Stimulated activated CD4-positive, alpha-beta T cell treated with anti-CD3 and anti-CD28 coated beads, Interleukin-15, amount 100 ng/mL, for 48 hours (primary cell): Measurements from ENCODE around the gene MAPK4.
"Not testable (repeated sequence)": the region's sequence is repeated elsewhere in the genome, so short reads cannot be mapped to it uniquely, and the experiment has no call there.

ENCODE experiments used
- DNase-seq, 2 donors: peaks; one replicate each; pipeline ENCODE4 v3.0.0-alpha.2; 2020; ENCODE audit warnings: low read depth in 2 of 2

Gene MAPK4

DNA sequence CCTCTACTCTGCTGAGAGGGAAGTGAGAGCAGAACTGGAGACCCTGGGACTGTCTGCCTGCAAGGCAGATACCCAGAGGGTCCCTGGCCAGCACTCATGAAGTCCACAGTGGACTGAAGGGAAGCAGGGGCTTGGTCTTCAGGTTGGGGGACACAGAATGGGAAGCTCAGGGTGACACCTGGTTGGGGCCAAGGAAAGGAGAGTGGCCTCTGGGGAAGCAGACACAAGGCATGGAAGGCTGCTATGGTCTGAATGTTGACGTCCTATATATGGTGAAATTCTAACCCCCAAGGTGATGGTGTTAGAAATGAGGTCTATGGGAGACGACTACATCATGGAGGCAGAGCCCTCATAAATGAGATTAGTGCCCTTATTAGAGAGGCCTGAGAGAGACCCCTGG, 190.7 kb downstream of the MAPK4 start:
- DNase-seq: no peak

DNA sequence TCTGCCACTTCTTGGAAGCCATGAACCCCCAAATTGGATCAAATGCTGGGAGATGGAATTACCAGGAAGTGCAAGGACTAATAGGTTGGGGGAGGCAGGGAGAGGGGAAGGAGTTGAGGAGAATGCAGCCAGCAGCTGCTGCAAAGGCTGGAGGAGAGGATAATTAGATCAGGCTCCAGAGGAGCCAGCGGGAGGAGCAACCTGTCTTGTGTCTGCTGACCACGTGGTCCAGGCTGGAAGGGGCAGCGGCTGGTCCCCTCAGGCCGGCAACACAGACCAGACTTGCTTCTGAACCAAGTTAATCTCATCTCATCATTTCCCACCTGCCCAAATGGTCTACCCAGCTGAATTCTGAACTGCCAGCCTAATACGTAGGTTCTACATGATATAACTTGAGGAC, 191.6 kb downstream of the MAPK4 start:
- no peak for DNase-seq

DNA sequence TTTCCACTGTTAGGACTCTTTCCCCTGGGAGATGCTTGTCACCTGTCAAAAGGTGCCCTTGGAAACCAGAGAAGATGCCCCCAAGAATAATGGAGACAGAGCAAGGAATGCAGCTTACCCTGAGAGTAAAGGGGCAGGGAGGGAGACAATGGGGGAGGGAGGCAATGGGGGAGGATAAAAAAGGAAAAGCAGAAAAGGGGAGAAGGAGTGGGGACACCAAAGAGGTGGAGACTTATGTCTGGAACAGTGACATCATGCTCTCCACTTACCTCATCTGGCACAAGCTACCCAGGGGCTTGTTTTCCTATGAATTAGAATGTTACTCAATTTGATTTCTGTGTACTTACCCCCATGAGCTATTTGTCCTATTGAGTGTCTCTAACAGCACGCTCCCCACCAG, 192.1 kb downstream of the MAPK4 start:
- no peak for DNase-seq

DNA sequence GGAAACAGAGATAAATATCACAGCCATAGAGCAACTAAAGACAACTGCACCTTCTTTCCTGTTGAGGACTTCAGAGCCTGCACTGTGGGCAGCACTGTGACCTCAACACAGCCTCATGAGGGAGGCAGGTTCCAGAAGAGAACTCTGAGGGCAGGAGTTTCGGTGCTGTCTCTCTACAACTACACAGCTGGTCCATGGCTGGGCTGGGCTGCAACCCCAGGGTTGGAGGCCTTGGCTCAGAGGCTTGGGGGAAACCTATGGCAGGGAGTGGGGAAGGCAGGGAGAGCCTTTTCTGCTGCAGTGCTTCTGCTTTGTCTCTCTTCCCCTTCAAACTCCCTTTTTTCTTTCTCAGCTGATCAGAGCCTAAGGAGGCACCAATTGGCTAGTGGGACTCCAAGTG, 193.4 kb downstream of the MAPK4 start:
- DNase-seq: no peak

DNA sequence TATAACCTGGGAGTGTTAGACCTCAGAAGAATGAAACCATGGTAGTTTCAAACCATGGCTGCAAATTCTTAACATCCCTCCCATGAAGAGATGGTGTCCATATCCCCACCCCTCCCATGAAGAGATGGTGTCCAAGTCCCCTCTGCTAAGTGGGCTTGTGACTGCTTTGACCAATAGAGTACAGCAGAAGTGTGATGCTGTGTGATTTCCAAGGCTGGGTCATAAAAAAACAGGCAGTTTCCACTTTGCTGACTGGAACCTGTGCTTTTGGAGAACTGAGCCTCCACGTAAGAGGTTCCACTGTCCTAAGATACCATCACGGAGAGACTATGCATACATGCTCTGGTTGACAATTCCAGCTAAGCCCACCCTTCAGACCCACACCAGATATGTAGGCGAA, 194.4 kb downstream of the MAPK4 start:
- DNase-seq: no peak

DNA sequence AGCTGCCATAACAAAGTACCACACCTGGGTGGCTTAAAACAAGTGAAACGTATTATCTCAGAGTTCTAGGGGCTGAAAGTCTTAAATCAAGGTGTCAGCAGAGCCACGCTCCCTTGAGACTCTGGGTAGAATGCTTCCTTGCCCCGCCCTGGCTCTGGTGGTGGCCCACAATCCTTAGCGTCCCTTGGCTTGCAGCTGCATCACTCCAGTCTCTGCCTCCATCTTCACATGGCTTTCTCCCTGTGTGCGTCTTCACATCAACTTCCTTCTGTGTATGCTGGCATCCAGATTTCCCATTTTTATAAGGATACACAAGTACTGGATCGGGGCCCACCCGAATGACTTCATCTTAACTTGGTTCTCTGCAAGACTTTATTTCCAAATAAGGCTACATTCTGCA, 197.5 kb downstream of the MAPK4 start:
- no peak for DNase-seq

DNA sequence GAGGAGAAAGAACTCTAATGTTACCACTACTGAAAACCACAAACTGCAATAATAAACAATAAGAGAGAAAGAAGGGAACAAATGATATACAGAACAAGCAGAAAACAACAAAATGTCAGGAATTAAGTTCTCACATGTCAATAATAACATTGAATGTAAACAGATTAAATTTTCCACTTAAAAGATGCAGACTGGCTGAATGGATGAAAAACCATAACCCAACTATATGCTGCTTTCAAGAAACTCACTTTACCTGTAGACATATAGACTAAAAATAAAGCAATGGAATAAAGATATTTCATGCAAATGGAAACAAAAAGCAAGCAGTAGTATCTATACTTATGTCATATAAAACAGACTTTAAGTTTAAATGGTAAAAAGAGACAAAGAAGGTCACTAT, 209.6 kb downstream of the MAPK4 start:
- no peak for DNase-seq

DNA sequence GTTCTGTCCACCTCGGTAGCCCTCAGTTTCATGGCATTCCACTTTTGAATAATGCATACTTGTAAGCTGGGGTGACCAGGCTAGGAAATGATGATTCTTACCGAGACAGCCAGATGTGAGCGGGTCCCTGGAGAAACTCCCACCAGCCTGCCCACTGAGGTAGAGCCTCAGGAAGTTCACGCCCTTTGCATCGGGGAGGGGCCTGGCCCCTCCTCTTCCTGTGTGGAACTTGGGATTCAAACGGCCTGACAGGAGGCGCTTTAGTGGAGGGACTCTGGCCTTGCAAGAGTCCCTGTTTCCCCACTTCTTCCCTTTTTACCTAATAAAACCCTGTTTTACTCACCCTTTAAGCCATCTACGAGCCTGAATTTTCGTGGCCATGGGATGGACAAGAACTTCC, 215.3 kb downstream of the MAPK4 start:
- no peak for DNase-seq

DNA sequence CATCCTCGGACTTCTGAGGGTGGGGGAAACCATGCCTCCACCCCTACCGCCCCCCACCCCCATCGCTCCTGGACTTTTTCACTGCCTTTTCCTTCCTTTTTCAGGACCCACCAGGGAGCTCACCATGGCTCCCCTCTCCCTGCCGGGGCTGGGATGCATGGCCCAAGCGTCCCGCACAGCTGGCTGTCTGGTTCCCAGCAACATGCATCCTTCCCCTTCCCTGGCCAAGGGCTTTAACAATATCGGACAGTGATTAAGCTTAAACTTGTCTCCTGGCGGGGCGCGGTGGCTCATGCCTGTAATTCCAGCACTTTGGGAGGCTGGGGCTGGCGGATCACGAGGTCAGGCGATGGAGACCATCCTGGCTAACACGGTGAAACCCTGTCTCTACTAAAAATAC, 215.8 kb downstream of the MAPK4 start:
- no peak for DNase-seq

DNA sequence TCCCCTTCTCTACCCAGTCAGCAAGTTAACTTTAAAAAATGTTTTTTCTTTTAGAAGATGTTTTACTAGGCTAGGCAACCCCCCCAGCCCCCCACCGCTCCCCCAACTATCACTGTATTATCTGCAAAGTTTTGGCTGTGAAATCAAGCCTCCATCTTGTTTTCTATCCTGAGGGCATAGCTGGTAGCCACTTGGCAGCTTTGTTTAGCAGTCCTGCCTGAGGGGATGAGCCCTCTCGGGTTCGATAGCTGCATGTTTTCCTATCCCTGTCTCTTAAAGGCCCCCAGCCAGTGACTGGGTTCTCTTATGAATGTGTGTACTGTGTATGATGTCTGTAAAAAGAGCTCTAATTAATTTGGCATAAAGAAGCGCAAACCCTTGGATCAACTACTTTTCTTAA, 216.5 kb downstream of the MAPK4 start:
- DNase-seq: no peak

DNA sequence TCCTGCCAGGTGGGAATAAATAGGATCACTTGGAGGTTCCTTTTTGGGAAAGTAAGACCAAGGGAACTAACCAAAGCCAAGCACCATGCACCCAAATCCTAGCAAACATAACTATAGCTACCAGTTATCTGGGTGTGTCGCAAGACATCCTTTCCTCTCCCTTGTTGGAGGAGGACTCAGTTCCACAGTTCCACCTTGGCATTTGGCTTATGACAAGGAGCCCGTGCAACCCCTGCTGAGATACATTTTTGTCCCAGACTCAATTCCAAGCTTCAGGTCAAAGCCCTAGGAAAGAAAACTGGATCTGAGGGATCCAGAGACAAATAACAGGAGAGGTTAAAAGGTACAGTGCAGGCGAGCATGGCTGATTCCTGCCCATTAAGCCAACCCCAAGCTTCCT, 219.1 kb downstream of the MAPK4 start:
- DNase-seq: not testable (repeated sequence)
